Kidney tubule cell (primary cell): ENCODE data around the gene CMYA5.
"Not testable (repeated sequence)": the region's sequence is repeated elsewhere in the genome, so short reads cannot be mapped to it uniquely, and the experiment has no call there.

ENCODE experiments used
- DNase-seq: peaks from one replicate; pipeline ENCODE4 v3.0.0-alpha.2; 2018; ENCODE audit warnings: low spot score

The CMYA5 gene

DNA sequence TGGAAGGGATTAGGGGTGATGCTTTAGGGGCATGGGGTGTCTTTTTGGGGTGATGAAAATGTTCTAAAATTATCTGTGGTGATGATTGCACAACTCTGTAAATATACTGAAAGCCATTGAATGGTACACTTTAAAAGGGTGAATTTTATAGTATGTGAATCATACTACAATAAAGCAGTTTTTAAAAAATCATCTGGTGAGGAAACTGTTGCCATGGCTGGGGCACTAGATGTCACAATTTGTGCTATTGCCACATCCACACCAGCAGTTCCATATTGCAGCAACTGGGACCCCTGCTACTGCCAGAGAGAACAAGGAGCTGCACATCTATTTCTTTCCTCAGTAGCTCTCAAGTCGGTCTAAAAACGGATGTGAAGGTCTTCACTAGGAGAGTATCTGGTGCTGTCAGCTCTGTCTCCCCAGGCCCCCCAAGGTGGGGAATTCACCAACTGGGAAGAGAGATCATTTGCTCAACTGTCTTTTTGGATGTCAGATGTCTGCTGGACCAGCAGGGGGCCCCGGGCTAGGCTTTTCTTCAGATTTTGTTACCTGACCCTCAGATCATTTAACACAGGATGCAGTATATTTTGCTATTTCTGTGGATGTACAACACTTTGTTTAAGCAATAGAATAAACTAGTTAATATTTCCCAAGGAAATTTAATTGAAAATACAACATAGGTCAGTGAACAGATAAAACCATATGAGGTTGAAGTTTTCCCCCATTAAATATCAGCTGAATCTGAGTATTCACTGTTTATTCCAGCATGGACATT is 13.2 kb downstream of the CMYA5 start:
- peak; percentile 32 for DNase-seq

DNA sequence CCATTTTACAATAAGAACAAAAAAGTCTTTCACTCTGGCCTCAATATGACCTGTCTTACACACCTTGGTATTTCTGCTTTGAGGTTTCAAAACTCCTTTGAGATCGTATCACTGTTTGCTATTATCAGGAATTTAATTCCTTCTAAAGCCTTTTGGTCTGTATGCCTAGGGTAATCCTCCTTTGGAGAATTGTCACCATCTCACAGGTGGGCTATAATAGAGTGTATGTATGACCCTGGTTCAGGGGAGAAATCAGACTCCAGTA is 13.7 kb downstream of the CMYA5 start:
- DNase-seq: no peak

DNA sequence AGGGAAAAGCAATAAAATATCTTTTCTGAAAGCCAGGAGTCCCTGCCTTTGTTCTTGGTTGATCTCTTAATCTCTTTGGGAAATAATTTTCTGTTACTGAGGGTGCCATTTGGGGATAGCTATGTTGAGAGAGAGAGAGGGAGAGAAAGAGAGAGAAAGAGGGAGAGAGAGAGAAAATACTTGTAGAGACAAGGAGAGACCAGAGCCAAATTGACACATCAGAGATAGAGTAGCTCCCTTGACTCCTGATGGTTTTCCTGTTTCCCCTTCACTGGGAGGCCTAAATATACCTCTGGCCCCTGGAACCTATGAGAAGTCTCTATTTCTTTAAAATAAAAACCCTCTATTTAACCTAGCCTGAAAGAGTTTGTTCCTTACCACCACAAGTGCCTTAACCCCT is 14.9 kb downstream of the CMYA5 start:
- DNase-seq: no peak

DNA sequence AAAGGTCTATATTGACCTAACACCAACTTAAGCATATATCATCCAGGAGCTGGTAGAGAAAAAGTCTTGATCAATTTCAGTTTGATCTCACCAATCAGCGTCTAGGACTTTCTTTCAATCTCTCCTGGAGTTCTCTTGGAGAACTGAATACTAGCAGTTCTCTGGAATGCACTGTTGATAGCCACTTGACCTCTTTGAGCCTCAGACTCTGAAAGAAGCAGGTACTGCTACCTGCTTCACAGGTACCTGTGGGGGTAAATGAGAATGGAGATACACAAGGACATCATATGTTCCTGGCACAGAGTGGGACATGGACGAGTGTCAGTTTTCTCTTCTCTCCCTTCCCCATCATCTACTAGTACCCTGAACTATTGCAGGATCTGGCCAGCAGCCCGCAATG is 16.0 kb downstream of the CMYA5 start:
- no peak for DNase-seq

DNA sequence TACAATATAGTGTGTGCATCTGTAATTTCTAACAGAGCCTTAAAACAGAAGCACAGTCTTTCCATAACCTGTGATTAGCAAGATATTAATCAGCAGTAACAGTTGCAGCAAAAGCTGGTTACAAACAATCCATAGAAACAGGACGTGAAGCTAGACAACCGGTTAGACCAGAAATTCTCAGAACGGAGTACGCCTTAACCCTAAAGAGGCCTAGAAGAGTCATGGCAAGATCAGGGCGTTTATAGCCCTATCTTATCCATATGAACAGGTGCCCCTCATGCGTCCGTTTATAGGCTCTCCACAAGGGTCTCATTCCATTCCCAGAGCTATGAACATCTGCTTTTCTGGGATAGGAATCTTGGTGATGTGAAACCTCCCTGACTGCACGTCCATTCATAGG is 16.7 kb downstream of the CMYA5 start:
- not testable (repeated sequence) for DNase-seq

DNA sequence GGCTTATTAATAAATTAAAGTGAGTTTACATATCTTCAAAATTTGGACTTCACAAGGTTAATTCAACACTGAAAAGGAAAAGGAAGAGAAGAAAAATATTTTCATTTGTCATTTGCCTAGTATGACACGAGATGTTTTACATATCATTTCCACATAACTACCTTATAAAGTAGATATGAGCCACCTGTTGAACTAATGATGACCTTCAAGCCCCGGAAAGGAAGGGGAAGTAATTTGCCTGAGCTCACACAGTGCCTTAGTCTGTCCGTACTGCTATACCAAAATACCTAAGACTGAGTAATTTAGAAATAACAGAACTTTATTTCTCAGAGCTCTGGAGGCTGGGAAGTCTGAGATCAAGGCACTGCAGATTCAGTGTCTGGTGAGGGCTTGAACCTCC is 17.9 kb downstream of the CMYA5 start:
- DNase-seq: no peak

DNA sequence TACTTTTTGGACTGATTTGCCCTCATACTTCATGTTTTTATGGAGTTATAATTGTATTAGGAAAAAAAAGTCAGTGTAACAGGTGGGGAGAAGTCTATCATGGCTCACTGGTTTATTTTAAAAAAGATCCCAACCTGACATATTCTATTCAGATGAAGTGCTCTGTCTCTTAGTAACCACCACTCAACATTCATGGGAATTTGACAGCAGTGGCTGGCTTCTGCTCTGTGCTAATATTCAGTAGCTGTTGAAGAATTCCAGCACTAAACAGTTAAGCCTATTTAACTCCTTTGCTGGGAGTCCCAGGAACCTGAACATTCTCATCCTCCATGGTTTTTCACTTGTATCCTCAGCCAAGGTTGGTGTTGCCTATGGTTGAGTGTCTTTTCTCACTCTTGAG is 23.1 kb downstream of the CMYA5 start:
- DNase-seq: no peak

DNA sequence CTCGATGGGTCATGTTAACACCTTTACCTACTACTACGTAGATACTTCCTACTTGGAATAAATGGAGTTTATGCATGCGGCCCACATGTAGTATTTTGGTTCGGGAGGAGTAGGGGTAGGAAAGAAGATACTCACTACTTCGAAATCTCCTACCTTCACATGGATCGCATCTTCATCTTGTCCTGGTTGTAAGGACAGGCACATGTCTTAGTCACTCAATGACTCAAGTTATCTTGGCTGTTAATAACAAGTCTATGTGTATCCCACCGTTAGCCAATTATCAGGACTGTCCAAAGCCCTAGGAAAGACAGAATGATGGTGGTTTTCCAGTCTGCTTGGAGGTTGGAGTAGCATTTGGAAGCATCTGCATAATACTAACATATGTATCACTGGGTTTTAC is 24.1 kb downstream of the CMYA5 start:
- no peak for DNase-seq

DNA sequence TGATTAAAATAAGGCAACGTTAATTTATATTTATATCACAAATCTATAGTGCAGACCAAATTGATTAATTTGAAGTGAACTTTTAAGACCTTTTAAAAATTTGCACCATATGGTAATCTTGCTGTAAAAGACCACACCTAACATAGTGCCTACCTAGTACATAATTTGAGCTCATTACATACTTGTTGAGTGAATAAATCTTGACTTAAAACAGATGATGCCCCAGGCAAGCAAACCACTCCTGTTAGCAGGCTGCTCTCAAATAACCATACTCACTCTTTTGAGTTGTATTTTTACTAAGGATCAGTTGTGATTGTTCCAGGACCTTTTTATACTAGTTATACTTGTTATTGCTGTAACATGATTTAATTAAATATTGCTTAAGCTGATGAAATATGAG is 27.2 kb downstream of the CMYA5 start:
- DNase-seq: no peak

DNA sequence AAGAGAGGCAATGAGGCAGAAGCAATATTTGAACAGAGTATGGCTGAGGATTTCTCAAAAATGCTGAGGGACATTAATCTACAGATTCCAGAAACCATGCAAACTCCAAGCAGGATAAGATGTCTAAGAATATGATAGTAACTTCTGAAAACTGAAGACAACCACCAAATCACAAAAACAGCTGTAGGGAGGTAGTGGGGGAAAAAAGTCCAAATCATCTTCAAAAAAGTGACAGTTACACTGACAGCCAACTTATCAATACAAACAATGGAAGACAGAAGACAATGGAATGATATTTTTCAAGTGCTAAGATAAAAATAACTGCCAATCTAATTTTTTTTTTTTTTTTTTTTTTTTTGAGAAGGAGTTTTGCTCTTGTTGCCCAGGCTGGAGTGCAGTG is 30.5 kb downstream of the CMYA5 start:
- no peak for DNase-seq

DNA sequence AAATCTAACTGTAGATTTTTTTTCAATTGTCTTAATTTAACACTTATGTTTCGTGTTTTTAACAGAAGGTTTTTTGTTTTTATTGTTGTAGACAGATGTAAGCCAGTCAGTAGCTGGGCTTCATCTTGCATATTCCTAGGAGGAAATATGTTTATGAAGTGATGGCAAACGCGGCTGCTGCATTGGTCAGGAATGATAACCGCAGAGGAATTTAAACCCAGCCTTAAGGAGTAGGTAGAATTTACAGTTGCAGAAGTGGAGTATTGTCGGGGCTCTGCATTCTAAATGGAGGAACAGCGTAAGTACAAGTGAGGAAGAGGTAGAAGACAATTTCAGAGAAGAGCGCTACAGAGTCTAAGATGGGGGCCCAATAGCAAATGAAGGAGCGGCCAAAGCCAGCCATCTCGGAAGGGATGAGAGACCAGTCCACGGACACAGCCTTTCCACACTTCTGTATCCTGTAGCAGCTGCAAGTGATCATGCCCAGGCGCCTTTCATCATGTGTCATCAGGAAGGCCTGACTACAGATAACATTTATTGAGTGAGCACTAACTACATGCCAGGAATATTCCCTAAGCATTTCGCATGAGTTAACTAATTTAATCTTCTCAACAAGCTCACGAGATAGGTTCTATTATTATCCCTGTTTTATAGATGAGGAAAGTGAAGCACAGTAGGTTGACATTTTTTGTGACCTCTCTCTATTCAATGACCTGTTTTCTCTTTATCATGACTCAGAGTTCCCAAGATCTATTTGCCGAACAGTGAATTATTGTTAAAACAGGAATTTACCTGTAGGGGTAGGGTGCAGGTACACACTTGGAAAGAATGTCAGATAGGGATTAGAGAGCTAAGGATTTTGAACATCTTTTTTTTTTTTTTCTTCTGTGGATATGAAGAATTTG is 38.1 kb downstream of the CMYA5 start:
- DNase-seq: no peak

DNA sequence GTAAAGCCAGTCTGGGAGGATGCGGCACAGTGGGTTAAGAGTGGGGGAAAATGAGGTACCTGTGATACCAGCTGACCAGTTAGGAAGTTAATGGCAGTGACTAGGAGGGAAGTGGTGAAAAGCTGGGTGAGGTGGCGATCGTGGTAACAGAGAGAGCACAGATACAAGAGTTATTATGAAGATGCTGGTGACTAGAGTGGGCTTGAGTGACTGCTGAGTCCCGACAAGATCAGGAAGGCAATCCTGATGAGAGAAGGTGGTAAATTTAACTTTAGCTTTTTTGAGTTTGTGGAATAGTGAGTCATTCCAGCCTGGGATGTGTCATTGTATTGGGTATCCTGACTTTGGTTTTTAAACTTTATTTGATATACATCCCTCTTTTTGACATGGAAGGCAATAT is 38.8 kb downstream of the CMYA5 start:
- DNase-seq: peak; percentile 9

DNA sequence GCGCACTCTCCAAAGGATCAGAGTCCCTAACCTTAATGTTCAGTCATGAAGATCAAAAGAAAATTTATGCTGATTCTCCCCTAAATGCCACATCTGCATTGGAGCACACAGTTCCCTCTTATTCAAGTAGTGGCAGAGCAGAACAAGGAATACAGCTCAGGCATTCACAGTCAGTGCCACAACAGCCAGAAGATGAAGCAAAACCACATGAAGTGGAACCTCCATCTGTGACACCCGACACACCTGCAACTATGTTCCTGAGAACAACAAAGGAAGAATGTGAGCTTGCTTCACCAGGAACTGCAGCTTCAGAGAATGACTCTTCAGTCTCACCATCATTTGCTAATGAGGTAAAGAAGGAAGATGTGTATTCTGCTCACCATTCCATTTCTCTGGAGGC is 40.0 kb downstream of the CMYA5 start:
- no peak for DNase-seq

DNA sequence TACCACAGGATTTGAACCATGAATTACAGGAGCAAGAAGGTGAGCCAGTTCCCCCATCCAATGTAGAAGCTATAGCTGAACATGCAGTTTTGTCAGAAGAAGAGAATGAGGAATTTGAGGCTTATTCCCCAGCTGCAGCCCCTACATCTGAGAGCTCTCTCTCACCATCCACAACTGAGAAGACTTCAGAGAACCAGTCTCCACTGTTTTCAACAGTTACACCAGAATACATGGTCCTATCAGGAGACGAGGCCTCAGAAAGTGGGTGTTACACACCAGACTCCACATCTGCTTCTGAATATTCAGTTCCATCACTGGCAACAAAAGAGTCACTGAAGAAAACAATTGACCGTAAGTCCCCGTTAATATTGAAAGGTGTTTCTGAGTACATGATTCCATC is 40.9 kb downstream of the CMYA5 start:
- DNase-seq: no peak

DNA sequence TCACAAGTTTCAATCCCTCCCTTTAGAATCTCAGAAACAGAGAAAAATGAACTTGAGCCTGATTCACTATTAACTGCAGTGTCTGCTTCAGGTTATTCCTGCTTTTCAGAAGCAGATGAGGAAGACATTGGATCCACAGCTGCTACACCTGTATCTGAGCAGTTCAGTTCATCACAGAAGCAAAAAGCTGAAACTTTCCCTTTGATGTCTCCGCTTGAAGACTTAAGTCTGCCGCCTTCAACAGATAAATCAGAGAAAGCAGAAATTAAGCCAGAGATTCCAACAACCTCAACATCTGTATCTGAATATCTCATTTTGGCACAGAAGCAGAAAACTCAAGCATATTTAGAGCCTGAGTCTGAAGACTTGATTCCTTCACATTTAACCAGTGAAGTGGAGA is 42.1 kb downstream of the CMYA5 start:
- no peak for DNase-seq

DNA sequence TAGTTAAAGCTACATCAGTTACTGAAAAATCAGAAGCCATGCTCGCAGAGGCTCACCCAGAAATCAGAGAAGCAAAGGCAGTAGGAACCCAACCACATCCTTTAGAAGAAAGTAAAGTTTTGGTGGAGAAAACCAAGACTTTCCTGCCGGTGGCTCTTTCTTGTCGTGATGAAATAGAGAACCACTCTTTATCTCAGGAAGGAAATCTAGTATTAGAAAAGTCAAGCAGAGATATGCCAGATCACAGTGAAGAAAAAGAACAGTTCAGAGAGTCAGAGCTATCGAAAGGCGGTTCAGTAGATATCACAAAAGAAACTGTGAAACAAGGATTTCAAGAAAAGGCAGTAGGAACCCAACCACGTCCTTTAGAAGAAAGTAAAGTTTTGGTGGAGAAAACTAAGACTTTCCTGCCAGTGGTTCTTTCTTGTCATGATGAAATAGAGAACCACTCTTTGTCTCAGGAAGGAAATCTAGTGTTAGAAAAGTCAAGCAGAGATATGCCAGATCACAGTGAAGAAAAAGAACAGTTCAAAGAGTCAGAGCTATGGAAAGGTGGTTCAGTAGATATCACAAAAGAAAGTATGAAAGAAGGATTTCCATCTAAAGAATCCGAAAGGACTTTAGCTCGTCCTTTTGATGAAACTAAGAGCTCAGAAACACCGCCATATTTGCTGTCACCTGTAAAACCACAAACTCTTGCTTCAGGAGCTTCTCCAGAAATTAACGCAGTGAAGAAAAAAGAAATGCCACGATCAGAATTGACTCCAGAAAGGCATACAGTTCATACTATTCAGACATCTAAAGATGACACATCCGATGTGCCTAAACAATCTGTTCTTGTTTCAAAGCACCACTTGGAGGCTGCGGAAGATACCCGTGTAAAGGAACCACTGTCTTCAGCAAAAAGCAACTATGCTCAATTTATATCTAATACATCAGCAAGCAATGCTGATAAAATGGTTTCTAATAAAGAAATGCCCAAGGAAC is 47.2 kb downstream of the CMYA5 start:
- no peak for DNase-seq

DNA sequence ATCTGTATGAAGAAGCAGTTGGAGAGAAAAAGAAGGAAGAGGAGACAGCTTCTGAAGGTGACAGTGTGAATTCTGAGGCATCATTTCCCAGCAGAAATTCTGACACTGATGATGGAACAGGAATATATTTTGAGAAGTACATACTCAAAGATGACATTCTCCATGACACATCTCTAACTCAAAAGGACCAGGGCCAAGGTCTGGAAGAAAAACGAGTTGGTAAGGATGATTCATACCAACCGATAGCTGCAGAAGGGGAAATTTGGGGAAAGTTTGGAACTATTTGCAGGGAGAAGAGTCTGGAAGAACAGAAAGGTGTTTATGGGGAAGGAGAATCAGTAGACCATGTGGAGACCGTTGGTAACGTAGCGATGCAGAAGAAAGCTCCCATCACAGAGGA is 48.7 kb downstream of the CMYA5 start:
- DNase-seq: no peak

DNA sequence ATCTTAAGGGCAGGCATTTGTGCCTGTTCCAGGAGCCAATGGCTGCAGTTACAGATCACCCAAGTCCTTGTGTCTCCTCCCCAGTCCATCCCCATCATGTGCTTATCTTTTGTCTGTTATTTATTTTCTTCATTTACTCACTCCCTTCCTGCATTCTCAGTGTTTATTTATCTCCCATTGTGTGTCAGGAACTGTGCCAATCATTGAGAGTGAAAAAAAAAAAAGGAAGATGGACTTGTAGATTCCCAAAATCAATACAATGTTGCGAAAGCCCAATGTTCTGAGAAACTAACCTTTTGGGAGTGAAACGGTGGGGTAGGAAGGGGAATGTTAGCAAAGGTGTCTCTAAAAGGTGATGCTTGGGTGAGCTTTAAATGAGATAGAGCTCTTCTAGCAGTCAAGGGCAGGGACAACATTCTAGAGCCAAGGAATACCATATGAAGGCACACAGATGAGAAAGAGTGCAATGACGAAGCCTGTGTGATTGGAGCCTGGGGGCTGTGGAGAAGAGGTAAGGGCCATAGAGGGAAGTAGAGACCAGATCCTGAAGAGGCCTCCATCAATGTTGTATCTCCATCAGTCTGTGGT is 53.0 kb downstream of the CMYA5 start:
- no peak for DNase-seq

DNA sequence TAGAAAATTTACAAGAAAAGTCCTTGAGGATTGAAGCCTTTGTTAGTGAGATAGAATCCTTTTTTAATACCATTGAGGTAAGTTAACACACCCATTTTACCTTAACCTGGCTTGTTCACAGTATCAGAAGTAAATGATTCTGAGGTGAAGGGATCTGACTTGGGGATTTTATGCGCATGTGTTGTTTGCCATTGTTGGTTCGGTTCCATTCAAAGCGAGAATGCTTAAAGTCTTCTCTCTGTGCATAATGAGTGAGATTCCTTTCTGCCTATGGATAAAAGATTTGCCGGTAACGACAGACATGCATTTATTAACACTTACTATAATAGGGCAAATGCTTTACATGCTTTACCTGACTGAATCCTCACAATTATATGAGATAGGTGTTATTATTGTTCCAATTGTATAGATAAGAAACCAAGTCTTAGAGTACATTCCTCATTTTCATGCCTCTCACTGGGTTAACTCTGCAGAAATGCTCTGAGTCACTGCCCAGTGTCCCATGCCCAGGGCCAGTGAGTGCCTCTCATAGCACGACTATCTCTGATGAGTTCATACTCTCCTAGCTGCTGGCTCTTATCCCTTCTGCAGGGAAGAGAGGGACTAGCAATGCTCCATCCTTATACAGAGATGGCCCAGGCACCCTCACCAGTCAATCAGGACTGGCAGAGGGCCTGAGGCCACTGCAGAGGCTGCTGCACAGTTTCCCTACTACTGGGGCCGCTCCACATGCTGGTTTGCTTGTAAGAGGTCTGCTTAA is 54.4 kb downstream of the CMYA5 start:
- peak; percentile 52 for DNase-seq

DNA sequence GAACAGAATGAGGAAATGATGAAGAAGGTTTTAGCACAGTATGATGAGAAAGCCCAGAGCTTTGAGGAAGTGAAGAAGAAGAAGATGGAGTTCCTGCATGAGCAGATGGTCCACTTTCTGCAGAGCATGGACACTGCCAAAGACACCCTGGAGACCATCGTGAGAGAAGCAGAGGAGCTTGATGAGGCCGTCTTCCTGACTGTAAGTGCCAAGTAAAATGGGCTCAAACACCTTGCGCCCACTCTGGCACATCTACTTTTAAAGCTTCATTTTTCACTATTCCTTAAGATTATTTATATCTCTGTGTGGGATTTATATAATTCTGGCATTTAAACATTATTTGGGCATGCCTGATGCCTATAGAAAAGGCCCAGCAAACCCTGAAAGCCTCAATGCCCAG is 55.6 kb downstream of the CMYA5 start:
- no peak for DNase-seq
